ENCODE data around the gene PDE4D.
"Not testable (repeated sequence)": the region's sequence is repeated elsewhere in the genome, so short reads cannot be mapped to it uniquely, and the experiment has no call there.

Gene PDE4D

GRCh38 chr5:59312223-59312622 lies 581.3 kb downstream of the PDE4D start:
- DNase-seq: no peak

GRCh38 chr5:59308685-59309084 lies 584.8 kb downstream of the PDE4D start:
- DNase-seq: not testable (repeated sequence)

- not testable (repeated sequence) for DNase-seq
These were observed 590.2 kb downstream of the PDE4D start for GRCh38 chr5:59303289-59303716.

GRCh38 chr5:59302509-59302908 lies 591.0 kb downstream of the PDE4D start:
- DNase-seq: not testable (repeated sequence)

GRCh38 chr5:59301727-59302126 lies 591.8 kb downstream of the PDE4D start:
- no peak for DNase-seq

- no peak for DNase-seq
These were observed 592.6 kb downstream of the PDE4D start for GRCh38 chr5:59300930-59301329.

GRCh38 chr5:59299006-59299405 lies 594.5 kb downstream of the PDE4D start:
- DNase-seq: no peak

- no peak for DNase-seq
These were observed 596.9 kb downstream of the PDE4D start for GRCh38 chr5:59296317-59297264.

GRCh38 chr5:59293700-59294099 lies 599.8 kb downstream of the PDE4D start:
- no peak for DNase-seq

- DNase-seq: no peak
These were observed 601.6 kb downstream of the PDE4D start for GRCh38 chr5:59291941-59292340.

- no peak for DNase-seq
These were observed 605.6 kb downstream of the PDE4D start for GRCh38 chr5:59287884-59288283.

- no peak for DNase-seq
These were observed 606.2 kb downstream of the PDE4D start for GRCh38 chr5:59287361-59287760.

- no peak for DNase-seq
These were observed 607.0 kb downstream of the PDE4D start for GRCh38 chr5:59286510-59286909.

- DNase-seq: no peak
These were observed 608.1 kb downstream of the PDE4D start for GRCh38 chr5:59285300-59286016.

GRCh38 chr5:59282726-59283125 lies 610.8 kb downstream of the PDE4D start:
- no peak for DNase-seq

GRCh38 chr5:59279979-59280378 lies 613.5 kb downstream of the PDE4D start:
- no peak for DNase-seq

GRCh38 chr5:59276917-59277372 lies 616.6 kb downstream of the PDE4D start:
- DNase-seq: no peak

GRCh38 chr5:59276325-59276675 lies 617.2 kb downstream of the PDE4D start:
- no peak for DNase-seq

- DNase-seq: no peak
These were observed 617.8 kb downstream of the PDE4D start for GRCh38 chr5:59275510-59276324.

- DNase-seq: no peak
These were observed 618.4 kb downstream of the PDE4D start for GRCh38 chr5:59275170-59275509.

GRCh38 chr5:59274106-59274636 lies 619.4 kb downstream of the PDE4D start:
- DNase-seq: no peak

- no peak for DNase-seq
These were observed 620.6 kb downstream of the PDE4D start for GRCh38 chr5:59272809-59273427.

Measured in effector CD4-positive, alpha-beta T cell (primary cell).